Measurements from ENCODE around the gene PLEKHA1. TPM values are rescaled to one million over a fixed set of nuclear protein-coding genes. Genes with fewer than 3 reads are reported as not detected.

Gene PLEKHA1
- total RNA-seq, 3 donors from 2014 or later: 24.2 to 38.9 (median 26.2) TPM

DNA sequence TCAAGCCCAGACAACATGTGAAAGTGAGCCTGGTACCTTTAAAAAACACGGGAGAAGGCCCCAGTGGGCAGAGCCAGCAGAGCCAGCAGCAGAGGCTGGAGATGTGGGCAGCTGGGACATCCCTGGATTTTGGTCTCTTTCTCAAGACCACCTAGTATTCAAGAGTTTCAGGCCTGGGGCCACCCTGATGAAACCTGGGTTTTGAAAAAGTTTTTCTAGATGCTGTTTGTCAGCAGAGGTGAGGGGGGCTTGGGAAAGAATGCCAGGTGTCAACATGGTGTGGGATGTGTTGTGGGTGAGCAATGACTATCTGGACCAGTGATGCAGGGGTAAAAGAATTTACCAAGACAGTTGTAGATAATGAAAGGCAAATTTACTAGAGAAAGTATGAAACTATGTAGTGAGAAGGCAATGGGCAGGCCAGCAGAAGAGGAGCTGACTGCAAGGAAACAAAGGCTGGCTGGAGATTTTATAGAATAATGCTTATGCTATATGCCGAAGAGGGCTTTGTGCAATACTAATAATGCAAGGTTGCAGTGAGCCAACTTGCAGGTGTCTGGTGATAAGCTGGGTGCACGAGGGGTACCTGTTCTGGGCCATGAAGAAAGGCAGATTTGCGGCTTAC is 28.1 kb upstream of the PLEKHA1 start:
- TF ChIP-seq, protein P1, sequence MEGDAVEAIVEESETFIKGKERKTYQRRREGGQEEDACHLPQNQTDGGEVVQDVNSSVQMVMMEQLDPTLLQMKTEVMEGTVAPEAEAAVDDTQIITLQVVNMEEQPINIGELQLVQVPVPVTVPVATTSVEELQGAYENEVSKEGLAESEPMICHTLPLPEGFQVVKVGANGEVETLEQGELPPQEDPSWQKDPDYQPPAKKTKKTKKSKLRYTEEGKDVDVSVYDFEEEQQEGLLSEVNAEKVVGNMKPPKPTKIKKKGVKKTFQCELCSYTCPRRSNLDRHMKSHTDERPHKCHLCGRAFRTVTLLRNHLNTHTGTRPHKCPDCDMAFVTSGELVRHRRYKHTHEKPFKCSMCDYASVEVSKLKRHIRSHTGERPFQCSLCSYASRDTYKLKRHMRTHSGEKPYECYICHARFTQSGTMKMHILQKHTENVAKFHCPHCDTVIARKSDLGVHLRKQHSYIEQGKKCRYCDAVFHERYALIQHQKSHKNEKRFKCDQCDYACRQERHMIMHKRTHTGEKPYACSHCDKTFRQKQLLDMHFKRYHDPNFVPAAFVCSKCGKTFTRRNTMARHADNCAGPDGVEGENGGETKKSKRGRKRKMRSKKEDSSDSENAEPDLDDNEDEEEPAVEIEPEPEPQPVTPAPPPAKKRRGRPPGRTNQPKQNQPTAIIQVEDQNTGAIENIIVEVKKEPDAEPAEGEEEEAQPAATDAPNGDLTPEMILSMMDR (IDR thresholded peaks at IDR 0.05): no peak
- no peak for TF ChIP-seq POLR2AphosphoS5 (IDR thresholded peaks at IDR 0.05)
- no peak for TF ChIP-seq POLR2A (IDR thresholded peaks at IDR 0.05)
- H3K27me3 ChIP-seq: no peaks in the 10 kb centered on the region
- no peaks in the 10 kb centered on the region for H3K36me3 ChIP-seq
- no peak overlapping the region for H3K4me3 ChIP-seq
- DNase-seq (ENCODE audit: low spot score in 2 of 2): no peak
- intact Hi-C loops (cut with DNase I; ENCODE audit: low total_unique reads): loop anchor here (2.0 kb wide), 1 partner anchor 16 kb away; no protein-coding TSS in a partner anchor
- H3K9me3 ChIP-seq: no peaks in the 10 kb centered on the region
- no peak overlapping the region for H3K27ac ChIP-seq
- H3K4me1 ChIP-seq: no peaks in the 10 kb centered on the region

DNA sequence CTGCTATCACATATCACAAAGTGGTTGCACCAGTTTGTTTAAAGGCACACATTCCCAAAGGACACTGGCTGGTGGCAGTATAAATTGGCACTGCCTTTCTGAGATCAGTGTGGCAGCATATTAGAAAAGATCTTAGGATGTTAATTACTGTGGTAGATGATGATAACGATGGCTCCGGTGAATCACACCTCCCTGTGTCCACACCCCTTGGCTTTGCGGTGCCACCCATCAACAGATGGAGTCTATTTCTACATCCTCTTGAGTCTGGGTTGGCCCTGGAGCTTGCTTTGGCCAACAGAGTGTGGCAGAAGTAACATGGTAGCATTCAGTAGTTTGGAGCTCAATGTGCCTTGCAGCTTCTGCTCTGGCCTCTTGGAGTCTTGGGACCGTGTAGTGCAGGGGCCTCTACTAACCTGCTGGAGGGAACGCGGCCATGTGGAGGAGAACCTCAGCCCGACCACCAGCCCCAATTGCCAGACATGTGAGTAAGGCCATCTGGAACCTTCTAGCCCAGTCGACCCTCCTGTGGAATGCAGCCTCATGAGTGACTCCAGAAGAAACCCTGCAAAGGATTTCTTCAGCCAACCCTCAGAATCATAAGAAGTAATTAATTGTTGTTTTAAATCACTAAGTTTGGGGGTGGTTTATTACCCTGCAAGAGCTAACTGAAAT is 27.2 kb upstream of the PLEKHA1 start:
- Histone ChIP-seq H3K36me3 (no peaks in the 10 kb centered on the region), H3K27me3 (no peaks in the 10 kb centered on the region), H3K27ac (no peak overlapping the region), H3K4me1 (no peaks in the 10 kb centered on the region), H3K4me3 (no peak overlapping the region), H3K9me3 (no peaks in the 10 kb centered on the region)
- DNase-seq (ENCODE audit: low spot score in 2 of 2): no peak
- intact Hi-C loops (cut with DNase I; ENCODE audit: low total_unique reads): loop anchor here (2.0 kb wide), 1 partner anchor 15 kb away; no protein-coding TSS in a partner anchor
- TF ChIP-seq, protein P1 (IDR thresholded peaks at IDR 0.05): no peak
- no peak for TF ChIP-seq POLR2AphosphoS5 (IDR thresholded peaks at IDR 0.05)
- TF ChIP-seq POLR2A (IDR thresholded peaks at IDR 0.05): no peak

DNA sequence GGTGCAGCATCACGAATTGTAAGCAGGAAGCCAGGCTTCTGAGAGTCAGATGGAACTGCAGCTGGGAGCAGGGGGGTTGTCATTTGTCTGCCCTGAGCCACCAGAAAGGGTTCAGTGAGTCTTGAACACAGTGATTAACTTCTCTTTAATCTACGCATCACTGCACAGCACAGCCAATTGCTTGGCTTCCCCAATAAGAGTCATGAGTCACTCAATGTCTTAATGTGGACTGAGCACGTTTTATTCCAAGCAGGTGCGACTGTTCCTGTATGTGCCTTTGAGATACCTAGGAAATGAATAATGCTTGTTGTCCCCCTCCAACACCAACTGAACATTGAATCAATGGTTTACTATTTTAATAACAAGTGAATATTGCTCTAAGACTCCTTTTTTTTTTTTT is 26.0 kb upstream of the PLEKHA1 start:
- no peaks in the 10 kb centered on the region for H3K4me1 ChIP-seq
- intact Hi-C loops (cut with DNase I; ENCODE audit: low total_unique reads): no loop called here
- no peaks in the 10 kb centered on the region for H3K9me3 ChIP-seq
- H3K27me3 ChIP-seq: no peaks in the 10 kb centered on the region
- H3K36me3 ChIP-seq: no peaks in the 10 kb centered on the region
- H3K4me3 ChIP-seq: no peak overlapping the region
- H3K27ac ChIP-seq: no peak overlapping the region
- no peak for DNase-seq (ENCODE audit: low spot score in 2 of 2)
- TF ChIP-seq, protein P1 (IDR thresholded peaks at IDR 0.05): no peak
- TF ChIP-seq POLR2A (IDR thresholded peaks at IDR 0.05) (no peak), POLR2AphosphoS5 (IDR thresholded peaks at IDR 0.05) (no peak)

DNA sequence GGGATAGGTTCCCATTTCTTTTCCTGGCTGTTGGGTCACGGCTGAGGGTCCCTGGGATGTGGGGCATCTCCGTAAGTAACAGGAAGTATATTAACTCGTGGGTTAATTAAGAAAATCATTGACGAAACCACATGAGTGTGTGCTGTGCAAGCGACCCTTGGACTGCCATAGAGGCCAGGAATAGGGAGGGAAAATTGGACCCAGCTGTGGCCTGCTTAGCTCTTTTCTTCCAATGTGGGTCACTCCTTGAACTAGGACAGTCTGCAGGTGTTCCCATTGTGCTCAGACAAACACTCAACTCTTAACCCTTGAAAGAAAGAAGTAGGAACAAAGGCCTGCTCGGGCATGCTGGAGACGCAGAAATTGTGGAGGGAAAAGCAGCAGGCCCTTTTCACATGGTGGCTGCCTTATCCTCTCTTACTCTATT is 25.6 kb upstream of the PLEKHA1 start:
- Histone ChIP-seq H3K9me3 (no peaks in the 10 kb centered on the region), H3K4me3 (no peak overlapping the region), H3K27me3 (no peaks in the 10 kb centered on the region), H3K27ac (no peak overlapping the region), H3K36me3 (no peaks in the 10 kb centered on the region), H3K4me1 (no peaks in the 10 kb centered on the region)
- DNase-seq (ENCODE audit: low spot score in 2 of 2): no peak
- intact Hi-C loops (cut with DNase I; ENCODE audit: low total_unique reads): no loop called here
- no peak for TF ChIP-seq POLR2A (IDR thresholded peaks at IDR 0.05)
- TF ChIP-seq POLR2AphosphoS5 (IDR thresholded peaks at IDR 0.05): no peak
- TF ChIP-seq, protein P1 (IDR thresholded peaks at IDR 0.05): no peak

DNA sequence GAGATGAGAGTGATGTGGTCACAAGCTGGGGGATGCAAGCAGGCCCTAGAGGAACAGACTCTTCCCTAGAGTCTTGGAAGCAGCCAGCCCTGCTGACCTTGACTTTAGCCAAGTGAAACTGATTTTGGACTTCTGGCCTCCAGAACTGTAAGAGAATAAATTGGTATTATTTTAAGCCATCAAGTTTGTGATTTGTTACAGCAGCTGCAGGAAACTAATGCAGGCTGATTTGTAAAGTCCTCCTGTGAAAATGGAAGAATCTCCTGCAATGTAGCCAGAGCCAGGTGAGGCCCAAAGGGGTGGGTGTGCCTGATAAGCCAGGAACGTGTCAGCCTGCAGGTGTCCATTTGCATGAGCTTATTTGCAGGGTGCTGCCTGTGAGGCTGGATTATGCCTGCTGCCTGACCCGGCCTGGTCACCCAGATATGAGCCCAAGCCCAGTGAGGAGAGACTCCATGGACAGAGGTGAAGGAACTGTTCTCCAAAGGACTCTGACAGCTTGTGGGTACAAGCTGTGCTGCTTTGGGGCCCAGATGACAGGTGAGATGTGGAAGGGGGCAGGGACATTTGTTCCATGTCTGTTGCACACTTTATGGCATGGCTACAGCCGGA is 24.6 kb upstream of the PLEKHA1 start:
- intact Hi-C loops (cut with DNase I; ENCODE audit: low total_unique reads): no loop called here
- TF ChIP-seq POLR2A (IDR thresholded peaks at IDR 0.05): no peak
- no peak for TF ChIP-seq POLR2AphosphoS5 (IDR thresholded peaks at IDR 0.05)
- TF ChIP-seq, protein P1 (IDR thresholded peaks at IDR 0.05): no peak
- no peak overlapping the region for H3K27ac ChIP-seq

More for the DNA sequence above, 24.6 kb upstream of the PLEKHA1 start:
- H3K4me1 ChIP-seq: no peaks in the 10 kb centered on the region
- no peak overlapping the region for H3K4me3 ChIP-seq
- no peak for DNase-seq (ENCODE audit: low spot score in 2 of 2)
- no peaks in the 10 kb centered on the region for H3K9me3 ChIP-seq
- H3K36me3 ChIP-seq: no peaks in the 10 kb centered on the region
- no peaks in the 10 kb centered on the region for H3K27me3 ChIP-seq
